ENCODE data around the gene DPP6.

Gene DPP6

DNA sequence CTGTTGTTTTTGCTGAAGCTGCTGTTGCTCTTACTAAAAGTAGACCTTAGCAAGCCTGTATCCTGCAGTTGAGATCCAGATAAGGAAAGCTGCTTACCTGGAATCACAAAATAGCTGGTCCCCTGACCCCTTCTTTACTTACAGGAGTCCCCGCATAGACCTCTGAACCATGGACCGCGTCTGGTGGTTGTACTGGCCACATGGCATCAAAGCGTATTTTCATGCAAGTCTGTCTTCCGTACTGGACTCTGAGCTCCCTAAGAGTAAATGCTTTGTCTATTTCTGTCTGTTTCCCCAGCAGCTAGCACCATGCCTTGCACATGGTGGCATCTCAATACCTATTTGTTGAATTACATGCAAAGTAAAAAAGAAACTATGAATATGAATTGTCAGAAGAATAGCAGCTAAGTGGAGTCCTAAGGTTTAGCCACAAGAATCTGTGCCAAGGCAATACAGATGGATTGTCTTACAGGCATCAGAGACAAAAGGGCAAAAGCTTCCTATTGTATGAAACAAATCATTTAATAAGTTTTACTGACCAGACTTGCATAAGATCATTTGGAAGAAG, 791.6 kb downstream of the DPP6 start:
- no peak overlapping the region for H3K4me3 ChIP-seq (ENCODE audit: low read depth, low read length)
- no peak for DNase-seq (ENCODE audit: low read depth)
- TF ChIP-seq, protein P1, sequence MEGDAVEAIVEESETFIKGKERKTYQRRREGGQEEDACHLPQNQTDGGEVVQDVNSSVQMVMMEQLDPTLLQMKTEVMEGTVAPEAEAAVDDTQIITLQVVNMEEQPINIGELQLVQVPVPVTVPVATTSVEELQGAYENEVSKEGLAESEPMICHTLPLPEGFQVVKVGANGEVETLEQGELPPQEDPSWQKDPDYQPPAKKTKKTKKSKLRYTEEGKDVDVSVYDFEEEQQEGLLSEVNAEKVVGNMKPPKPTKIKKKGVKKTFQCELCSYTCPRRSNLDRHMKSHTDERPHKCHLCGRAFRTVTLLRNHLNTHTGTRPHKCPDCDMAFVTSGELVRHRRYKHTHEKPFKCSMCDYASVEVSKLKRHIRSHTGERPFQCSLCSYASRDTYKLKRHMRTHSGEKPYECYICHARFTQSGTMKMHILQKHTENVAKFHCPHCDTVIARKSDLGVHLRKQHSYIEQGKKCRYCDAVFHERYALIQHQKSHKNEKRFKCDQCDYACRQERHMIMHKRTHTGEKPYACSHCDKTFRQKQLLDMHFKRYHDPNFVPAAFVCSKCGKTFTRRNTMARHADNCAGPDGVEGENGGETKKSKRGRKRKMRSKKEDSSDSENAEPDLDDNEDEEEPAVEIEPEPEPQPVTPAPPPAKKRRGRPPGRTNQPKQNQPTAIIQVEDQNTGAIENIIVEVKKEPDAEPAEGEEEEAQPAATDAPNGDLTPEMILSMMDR (IDR thresholded peaks at IDR 0.05; ENCODE audit: low read depth, low read length, missing control alignments) = no peak

DNA sequence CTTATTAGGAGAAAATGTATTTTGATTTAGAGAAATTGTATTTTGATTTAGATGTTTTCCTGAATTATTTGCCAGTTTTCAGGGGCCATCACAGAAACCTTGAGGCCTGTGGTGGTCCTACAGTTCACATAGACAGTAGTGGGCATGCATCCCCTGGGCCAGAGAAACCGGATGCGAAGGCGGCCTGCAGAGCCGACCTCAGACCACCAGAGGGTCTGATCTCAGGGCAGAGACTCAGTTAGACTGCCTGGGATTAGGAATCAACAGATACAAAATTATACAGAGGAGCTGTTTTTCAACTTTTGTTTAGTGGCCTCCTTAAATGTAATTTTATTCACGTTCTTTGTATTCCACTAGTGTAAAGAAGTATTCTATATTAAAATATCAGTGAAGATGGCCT, 792.3 kb downstream of the DPP6 start:
- TF ChIP-seq, protein P1 (IDR thresholded peaks at IDR 0.05; ENCODE audit: low read depth, low read length, missing control alignments) = no peak
- DNase-seq (ENCODE audit: low read depth) = no peak
- H3K4me3 ChIP-seq (ENCODE audit: low read depth, low read length) = no peak overlapping the region

- no peak for DNase-seq (ENCODE audit: low read depth)
- TF ChIP-seq, protein P1 (IDR thresholded peaks at IDR 0.05; ENCODE audit: low read depth, low read length, missing control alignments) = no peak
- no peak overlapping the region for H3K4me3 ChIP-seq (ENCODE audit: low read depth, low read length)
Observed at GRCh38 chr7:154844955-154845354, 792.8 kb downstream of the DPP6 start.

GRCh38 chr7:154848464-154848863, 796.3 kb downstream of the DPP6 start:
- TF ChIP-seq, protein P1 (IDR thresholded peaks at IDR 0.05; ENCODE audit: low read depth, low read length, missing control alignments) = no peak
- H3K4me3 ChIP-seq (ENCODE audit: low read depth, low read length) = no peak overlapping the region
- DNase-seq (ENCODE audit: low read depth) = no peak

DNA sequence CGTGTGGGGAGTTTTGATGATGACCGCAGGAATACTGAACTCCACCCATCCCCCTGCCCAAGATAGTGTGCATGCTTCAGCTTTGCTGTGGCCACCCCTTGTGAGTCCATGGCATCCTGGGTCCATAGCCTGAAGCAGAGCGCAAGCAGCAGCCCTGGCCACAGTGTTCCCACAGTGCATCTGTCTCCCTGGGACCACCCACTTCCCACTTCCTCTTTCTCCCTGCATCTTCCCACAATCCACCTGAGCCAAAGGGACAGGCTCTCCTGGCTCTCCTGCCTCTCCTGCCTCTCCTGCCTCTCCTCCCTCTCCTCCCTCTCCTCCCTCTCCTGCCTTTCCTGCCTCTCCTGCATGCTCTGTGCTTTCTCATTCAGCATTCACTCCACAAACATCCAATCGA, 800.0 kb downstream of the DPP6 start:
- TF ChIP-seq, protein P1 (IDR thresholded peaks at IDR 0.05; ENCODE audit: low read depth, low read length, missing control alignments) = no peak
- DNase-seq (ENCODE audit: low read depth) = no peak
- H3K4me3 ChIP-seq (ENCODE audit: low read depth, low read length) = no peak overlapping the region

DNA sequence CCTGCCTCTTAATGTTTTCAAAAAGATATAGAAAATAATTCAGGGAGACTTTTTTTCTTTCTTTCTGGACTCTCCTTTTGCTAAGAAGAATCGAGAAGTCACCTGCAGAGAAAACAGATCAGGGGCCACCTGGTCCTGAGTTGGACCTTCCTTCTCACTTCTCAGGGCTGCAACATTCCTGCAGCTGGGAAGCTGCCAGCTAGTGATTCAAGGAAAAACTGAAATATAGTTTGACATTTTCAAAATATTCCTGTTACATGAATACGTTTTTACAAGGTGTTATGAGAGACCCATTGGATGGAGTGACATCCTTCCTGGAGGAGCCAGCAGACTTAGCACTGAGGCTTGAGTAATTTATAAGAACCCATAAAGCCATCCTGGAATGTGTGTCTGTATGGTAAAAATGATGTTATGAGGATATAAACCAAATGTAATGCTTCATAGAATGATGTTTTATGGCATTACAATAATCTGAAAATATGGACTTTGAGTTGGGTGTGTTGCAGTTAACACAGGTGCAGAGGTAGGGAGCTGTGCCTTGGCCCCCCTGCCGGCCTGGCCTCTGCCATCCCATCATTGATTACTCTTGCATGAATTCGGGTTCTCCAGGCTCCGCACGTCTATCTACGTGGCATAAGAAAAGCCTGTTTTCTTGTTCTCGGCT, 801.0 kb downstream of the DPP6 start:
- H3K4me3 ChIP-seq (ENCODE audit: low read depth, low read length) = no peak overlapping the region
- DNase-seq (ENCODE audit: low read depth) = no peak
- TF ChIP-seq, protein P1 (IDR thresholded peaks at IDR 0.05; ENCODE audit: low read depth, low read length, missing control alignments) = no peak

DNA sequence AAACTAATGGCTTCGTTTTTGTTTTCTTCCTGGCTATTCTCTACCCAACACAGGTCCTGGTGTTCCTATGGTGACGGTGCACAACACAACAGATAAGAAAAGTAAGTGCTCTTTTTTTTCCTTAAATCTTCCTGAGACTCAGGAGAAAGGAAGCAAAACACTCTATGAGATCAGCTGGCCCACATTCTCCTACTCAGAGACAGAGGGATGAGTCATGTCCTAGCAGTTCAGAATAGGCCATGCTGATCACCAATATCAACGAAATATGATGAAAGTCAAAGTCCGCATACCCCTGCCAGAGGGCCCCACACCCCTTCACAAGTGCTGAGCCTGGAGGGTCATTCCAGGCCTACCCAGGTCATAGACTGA, 801.5 kb downstream of the DPP6 start:
- H3K4me3 ChIP-seq (ENCODE audit: low read depth, low read length) = no peak overlapping the region
- TF ChIP-seq, protein P1 (IDR thresholded peaks at IDR 0.05; ENCODE audit: low read depth, low read length, missing control alignments) = no peak
- DNase-seq (ENCODE audit: low read depth) = no peak
